Measurements from ENCODE around the gene BCAT1. TPM values are rescaled to one million over a fixed set of nuclear protein-coding genes. Genes with fewer than 3 reads are reported as not detected.

Gene BCAT1
- total and polyA plus RNA-seq, 11 donors: 0.57 to 28.9 (median 3.5) TPM

DNA sequence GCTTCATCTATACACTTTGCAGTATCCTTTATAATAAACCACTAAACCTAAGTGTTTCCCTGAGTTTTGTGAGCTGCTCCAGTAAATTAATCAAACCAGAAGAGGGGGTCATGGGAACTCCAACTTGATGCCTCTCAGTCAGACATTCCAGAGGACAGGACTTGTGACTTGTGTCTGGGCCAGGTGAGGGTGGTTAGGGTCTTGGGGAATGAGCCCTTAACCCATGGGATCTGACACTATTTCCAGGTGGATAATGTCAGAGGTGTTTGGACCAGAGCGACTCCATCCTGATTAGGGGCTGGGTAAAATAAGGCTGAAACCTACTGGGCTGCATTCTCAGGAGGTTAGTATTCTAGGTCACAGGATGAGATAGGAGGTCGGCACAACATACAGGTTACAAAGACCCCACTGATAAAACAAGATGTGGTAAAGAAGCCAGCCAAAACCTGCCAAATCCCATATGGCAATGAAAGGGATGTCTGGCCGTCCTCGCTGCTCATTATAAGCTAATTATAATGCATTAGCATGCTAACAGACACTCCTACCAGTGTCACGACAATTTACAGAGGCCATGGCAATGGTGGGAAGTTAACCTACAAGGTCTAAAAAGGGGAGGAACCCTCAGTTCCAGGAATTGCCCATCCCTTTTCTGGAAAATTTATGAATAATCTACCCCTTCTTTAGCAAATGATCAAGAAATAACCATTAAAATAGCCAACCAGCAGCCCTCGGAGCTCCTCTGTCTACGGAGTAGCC is 58.7 kb downstream of the BCAT1 start:
- Histone ChIP-seq H3K4me1 (no peaks in the 10 kb centered on the region), H3K27me3 (peaks cover 0 to 7% (median 0%) of the 10 kb centered on the region in 9 donors), H3K27ac (no peak overlapping the region), H3K36me3 (no peaks in the 10 kb centered on the region), H3K9me3 (no peaks in the 10 kb centered on the region), H3K4me3 (no peak overlapping the region)
- WGBS, 4 donors: 92 to 99% (median 95%) methylated on average over 7 of the region's 7 CpGs
- no peak for DNase-seq
- no peak for TF ChIP-seq POLR2A (IDR thresholded peaks at IDR 0.05)
- TF ChIP-seq, protein P1, sequence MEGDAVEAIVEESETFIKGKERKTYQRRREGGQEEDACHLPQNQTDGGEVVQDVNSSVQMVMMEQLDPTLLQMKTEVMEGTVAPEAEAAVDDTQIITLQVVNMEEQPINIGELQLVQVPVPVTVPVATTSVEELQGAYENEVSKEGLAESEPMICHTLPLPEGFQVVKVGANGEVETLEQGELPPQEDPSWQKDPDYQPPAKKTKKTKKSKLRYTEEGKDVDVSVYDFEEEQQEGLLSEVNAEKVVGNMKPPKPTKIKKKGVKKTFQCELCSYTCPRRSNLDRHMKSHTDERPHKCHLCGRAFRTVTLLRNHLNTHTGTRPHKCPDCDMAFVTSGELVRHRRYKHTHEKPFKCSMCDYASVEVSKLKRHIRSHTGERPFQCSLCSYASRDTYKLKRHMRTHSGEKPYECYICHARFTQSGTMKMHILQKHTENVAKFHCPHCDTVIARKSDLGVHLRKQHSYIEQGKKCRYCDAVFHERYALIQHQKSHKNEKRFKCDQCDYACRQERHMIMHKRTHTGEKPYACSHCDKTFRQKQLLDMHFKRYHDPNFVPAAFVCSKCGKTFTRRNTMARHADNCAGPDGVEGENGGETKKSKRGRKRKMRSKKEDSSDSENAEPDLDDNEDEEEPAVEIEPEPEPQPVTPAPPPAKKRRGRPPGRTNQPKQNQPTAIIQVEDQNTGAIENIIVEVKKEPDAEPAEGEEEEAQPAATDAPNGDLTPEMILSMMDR (IDR thresholded peaks at IDR 0.05): no peak
- ATAC-seq: no peak
- intact Hi-C loops (cut with DNase I): no loop called here

DNA sequence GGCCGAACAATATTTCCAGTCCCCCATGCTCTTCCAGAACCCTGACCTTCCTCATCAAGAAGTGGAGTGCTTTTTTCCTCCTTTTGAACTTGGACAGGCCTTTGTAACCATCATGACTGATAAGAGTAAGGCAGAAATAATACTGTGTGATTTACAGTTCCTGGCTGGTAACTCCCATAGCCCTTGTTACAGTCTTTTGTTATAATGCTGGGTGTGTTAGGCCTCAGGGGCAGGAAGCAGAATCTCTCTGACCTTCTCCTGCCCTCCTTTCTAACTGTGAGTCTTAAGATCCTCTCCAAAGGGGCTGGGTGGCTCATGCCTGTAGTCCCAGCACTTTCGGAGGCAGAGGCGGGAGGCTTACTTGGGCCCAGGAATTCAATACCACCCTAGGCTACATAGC is 59.5 kb downstream of the BCAT1 start:
- WGBS, 4 donors: 92 to 96% (median 93%) methylated on average over 3 of the region's 3 CpGs

DNA sequence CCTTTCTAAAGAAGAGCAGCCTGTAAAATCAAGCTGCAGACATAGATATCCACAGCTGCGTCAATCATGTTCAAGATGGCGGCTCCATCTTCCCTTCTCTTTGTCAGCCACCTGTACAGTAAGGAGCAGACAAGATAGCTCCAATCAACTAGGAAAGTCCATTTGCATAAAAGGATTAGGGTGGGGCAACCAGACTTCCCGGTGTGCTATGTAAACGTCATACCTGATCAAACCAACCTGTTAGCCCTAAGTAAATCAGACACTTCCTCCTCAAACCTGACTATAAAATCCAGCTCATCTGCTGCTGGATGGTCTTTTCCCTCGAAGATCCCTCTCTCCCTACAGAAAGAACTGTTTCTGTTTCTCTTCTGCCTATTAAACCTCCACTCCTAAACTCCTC is 60.1 kb downstream of the BCAT1 start:
- DNase-seq: no peak
- Histone ChIP-seq H3K27me3 (peaks cover 0 to 7% (median 0%) of the 10 kb centered on the region in 9 donors), H3K9me3 (no peaks in the 10 kb centered on the region), H3K27ac (no peak overlapping the region), H3K4me3 (no peak overlapping the region), H3K36me3 (no peaks in the 10 kb centered on the region), H3K4me1 (no peaks in the 10 kb centered on the region)
- intact Hi-C loops (cut with DNase I): no loop called here
- WGBS, 4 donors: 82 to 88% (median 84%) methylated on average over 5 of the region's 5 CpGs
- TF ChIP-seq, protein P1 (IDR thresholded peaks at IDR 0.05): no peak
- TF ChIP-seq POLR2A (IDR thresholded peaks at IDR 0.05): no peak
- ATAC-seq: no peak

More for the DNA sequence above, 59.5 kb downstream of the BCAT1 start:
- Histone ChIP-seq H3K4me1 (no peaks in the 10 kb centered on the region), H3K27me3 (peaks cover 0 to 7% (median 0%) of the 10 kb centered on the region in 9 donors), H3K9me3 (no peaks in the 10 kb centered on the region), H3K4me3 (no peak overlapping the region), H3K36me3 (no peaks in the 10 kb centered on the region), H3K27ac (no peak overlapping the region)
- ATAC-seq: no peak
- TF ChIP-seq, protein P1 (IDR thresholded peaks at IDR 0.05): no peak
- no peak for TF ChIP-seq POLR2A (IDR thresholded peaks at IDR 0.05)
- DNase-seq: no peak
- intact Hi-C loops (cut with DNase I): no loop called here

DNA sequence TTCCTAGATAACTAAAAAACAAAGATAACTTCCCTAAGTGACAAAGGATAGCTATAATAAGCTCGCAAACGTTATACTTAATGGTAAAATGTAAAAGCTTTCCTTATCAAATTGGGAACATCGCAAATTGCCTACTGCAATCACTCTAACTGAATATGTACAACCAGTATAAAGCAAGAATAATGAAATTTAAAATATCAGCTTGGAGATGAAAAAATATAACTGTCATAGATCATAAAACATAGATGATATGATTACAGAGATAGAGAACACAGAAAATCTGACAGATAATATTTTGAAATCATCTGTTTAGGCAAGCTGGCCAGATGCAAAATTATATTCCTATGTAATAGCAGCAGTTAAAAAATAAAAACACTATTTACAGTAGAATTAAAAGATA is 64.0 kb downstream of the BCAT1 start:
- H3K4me1 ChIP-seq: no peaks in the 10 kb centered on the region
- no peak overlapping the region for H3K4me3 ChIP-seq
- no peaks in the 10 kb centered on the region for H3K9me3 ChIP-seq
- DNase-seq (no peak), ATAC-seq (no peak)
- no peak overlapping the region for H3K27ac ChIP-seq
- WGBS, 4 donors: 84 to 92% (median 90%) methylated on average over 3 of the region's 3 CpGs
- intact Hi-C loops (cut with DNase I): no loop called here
- no peak for TF ChIP-seq POLR2A (IDR thresholded peaks at IDR 0.05)
- TF ChIP-seq, protein P1 (IDR thresholded peaks at IDR 0.05): no peak
- no peaks in the 10 kb centered on the region for H3K36me3 ChIP-seq
- H3K27me3 ChIP-seq: no peaks in the 10 kb centered on the region
